Skeletal muscle tissue (tissue), 4 donors: ENCODE measurements around the gene MRPS5. TPM values are rescaled to one million over a fixed set of nuclear protein-coding genes. Genes with fewer than 3 reads are reported as not detected.

Experiments used
- H3K27ac ChIP-seq: one replicate; pipeline ENCODE4 v1.7.0; 2013; ENCODE audit warnings: mild to moderate bottlenecking, low read depth, low read length, inconsistent platforms
- H3K27me3 ChIP-seq, 3 donors: one replicate each; pipeline ENCODE4 v1.7.0; 2013; ENCODE audit warnings: low read length in 3 of 3; ENCODE audit not compliant: control insufficient read depth in 3 of 3, insufficient read depth in 3 of 3
- H3K36me3 ChIP-seq, 3 donors: one replicate each; pipeline ENCODE4 v1.7.0; 2013; ENCODE audit warnings: low read length in 3 of 3; ENCODE audit not compliant: control insufficient read depth in 3 of 3, insufficient read depth in 3 of 3
- H3K4me1 ChIP-seq, 3 donors: one replicate each; pipeline ENCODE4 v1.7.0; 2013; ENCODE audit warnings: low read length in 3 of 3, mild to moderate bottlenecking in 3 of 3; ENCODE audit not compliant: control insufficient read depth in 3 of 3, insufficient read depth in 3 of 3
- H3K4me3 ChIP-seq, 3 donors: one replicate each; pipeline ENCODE4 v1.7.0; 2013; ENCODE audit warnings: low read length in 3 of 3
- H3K9ac ChIP-seq, 3 donors: one replicate each; pipeline ENCODE4 v1.7.0; 2013; ENCODE audit warnings: low read length in 3 of 3, mild to moderate bottlenecking in 3 of 3, moderate library complexity in 2 of 3, low read depth in 1 of 3
- H3K9me3 ChIP-seq, 3 donors: one replicate each; pipeline ENCODE4 v1.7.0; 2013; ENCODE audit warnings: low read length in 3 of 3; ENCODE audit not compliant: control insufficient read depth in 3 of 3
- total RNA-seq: library from RNA; depleted of rRNA; stranded (reverse); fragments of >200 nt; gene quantifications from one replicate; pipeline ENCODE4 v1.2.3, GENCODE V29; 2014
- donor health status: Osteomylitis.

Gene MRPS5
- total RNA-seq, 1 donor from 2014 or later: 36.5 TPM

DNA sequence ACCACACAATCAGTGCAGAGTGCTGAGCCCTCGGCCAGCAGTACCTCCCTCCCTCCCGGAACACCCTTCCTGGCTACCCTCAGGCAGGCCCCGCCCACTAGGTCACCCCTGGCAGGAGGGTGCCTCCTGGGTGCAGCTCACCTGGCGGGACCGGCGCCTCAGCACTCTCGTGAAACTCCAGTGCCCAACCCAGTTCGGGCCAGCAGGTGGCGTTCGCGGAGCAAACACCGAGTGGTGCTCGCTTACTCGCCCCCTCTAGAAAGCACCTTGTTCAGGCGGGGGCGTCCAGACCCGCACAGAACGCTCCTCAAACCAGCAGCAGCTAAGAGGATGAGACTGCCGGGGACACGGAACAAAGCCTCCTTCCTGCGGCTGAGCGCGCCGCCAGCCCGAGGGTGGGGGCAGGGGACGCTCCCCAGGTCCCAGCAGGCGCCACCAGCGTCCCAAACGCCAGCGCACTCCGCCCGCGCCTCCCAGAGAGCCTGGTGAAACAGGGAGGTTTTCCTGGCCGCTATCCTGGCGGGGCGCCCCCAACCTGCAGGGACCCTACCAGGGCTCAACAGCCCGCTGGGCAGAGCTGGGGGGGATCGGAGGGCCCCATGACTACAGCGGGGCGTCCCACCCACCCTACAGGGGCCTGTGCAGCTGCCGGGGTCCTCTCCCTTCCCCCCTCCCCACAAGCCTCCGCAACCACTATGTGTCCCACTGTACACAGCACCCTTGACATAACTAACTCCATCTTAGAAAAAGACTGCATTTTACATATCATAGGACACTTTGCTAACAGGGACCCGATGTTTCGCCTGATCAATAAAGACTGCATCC lies 44.7 kb downstream of the MRPS5 start:
- H3K27ac ChIP-seq: no peak overlapping the region
- no peaks in the 10 kb centered on the region for H3K36me3 ChIP-seq
- H3K27me3 ChIP-seq: peaks cover 30 to 47% (median 37%) of the 10 kb centered on the region in 3 donors
- no peaks in the 10 kb centered on the region for H3K9me3 ChIP-seq
- H3K4me1 ChIP-seq: peaks cover 6 to 8% (median 8%) of the 10 kb centered on the region in 3 donors
- peak overlapping the region in 2 of 3 donors; percentile 53 to 64 for H3K9ac ChIP-seq
- peak overlapping the region; percentile 54 to 76 (median 68) for H3K4me3 ChIP-seq

GRCh38 chr2:95075440-95076132 lies 46.0 kb downstream of the MRPS5 start:
- Histone ChIP-seq H3K9ac (no peak overlapping the region), H3K27me3 (peaks cover 30 to 50% (median 37%) of the 10 kb centered on the region in 3 donors), H3K36me3 (no peaks in the 10 kb centered on the region), H3K4me1 (peaks cover 6 to 8% (median 8%) of the 10 kb centered on the region in 3 donors), H3K4me3 (no peak overlapping the region), H3K27ac (no peak overlapping the region), H3K9me3 (no peaks in the 10 kb centered on the region)

DNA sequence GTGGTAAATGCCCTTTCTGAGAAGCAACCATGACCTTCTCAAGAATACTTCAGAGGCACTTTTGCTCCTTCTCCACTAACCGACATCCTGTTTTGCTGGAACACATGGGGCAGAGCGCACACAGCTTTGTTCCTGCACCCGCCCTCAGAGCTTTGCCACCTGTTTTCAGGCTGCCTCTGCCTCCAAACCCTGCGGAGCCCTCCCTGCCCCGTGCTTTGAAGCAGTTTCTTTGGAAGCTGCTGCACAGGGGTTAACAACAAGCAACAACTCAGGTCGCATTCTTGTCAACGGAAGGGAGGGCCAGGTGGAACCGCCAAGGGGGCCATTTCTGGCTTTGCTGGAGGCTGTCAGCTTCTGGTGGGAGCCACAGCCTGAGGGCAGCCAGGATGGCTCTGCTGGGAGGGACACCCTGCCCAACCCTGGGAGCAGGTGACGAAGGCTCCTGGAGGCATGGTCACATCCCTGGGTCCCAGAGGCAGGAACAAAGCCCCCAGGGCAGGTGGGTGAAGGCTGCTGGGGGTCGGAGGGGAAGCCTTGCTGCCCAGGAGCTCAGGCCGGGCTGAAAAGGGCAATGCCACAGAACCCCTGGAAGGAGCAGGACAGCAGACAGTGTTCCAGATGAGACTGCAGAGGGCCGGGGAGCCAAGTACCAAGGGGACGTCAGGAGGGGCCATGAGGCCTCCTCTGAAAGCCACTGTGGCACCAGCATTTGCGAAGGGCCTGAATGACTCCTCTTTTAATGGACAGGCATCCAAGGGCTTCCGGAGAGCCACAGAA lies 46.8 kb downstream of the MRPS5 start:
- no peak overlapping the region for H3K9ac ChIP-seq
- H3K36me3 ChIP-seq: no peaks in the 10 kb centered on the region
- peaks cover 30 to 50% (median 37%) of the 10 kb centered on the region in 3 donors for H3K27me3 ChIP-seq
- H3K4me3 ChIP-seq: no peak overlapping the region
- H3K27ac ChIP-seq: no peak overlapping the region
- H3K4me1 ChIP-seq: peaks cover 6 to 8% (median 8%) of the 10 kb centered on the region in 3 donors
- H3K9me3 ChIP-seq: no peaks in the 10 kb centered on the region

GRCh38 chr2:95073856-95074662 lies 47.5 kb downstream of the MRPS5 start:
- H3K9ac ChIP-seq: no peak overlapping the region
- peaks cover 6 to 8% (median 8%) of the 10 kb centered on the region in 3 donors for H3K4me1 ChIP-seq
- H3K27ac ChIP-seq: no peak overlapping the region
- H3K4me3 ChIP-seq: no peak overlapping the region
- H3K27me3 ChIP-seq: peaks cover 27 to 50% (median 37%) of the 10 kb centered on the region in 3 donors
- no peaks in the 10 kb centered on the region for H3K36me3 ChIP-seq
- H3K9me3 ChIP-seq: no peaks in the 10 kb centered on the region

- H3K9ac ChIP-seq: no peak overlapping the region
- no peaks in the 10 kb centered on the region for H3K9me3 ChIP-seq
- peaks cover 26 to 44% (median 37%) of the 10 kb centered on the region in 3 donors for H3K27me3 ChIP-seq
- H3K27ac ChIP-seq: no peak overlapping the region
- no peak overlapping the region for H3K4me3 ChIP-seq
- H3K36me3 ChIP-seq: no peaks in the 10 kb centered on the region
- H3K4me1 ChIP-seq: peaks cover 6 to 8% (median 7%) of the 10 kb centered on the region in 3 donors
These were observed 49.2 kb downstream of the MRPS5 start for GRCh38 chr2:95072424-95072823.

DNA sequence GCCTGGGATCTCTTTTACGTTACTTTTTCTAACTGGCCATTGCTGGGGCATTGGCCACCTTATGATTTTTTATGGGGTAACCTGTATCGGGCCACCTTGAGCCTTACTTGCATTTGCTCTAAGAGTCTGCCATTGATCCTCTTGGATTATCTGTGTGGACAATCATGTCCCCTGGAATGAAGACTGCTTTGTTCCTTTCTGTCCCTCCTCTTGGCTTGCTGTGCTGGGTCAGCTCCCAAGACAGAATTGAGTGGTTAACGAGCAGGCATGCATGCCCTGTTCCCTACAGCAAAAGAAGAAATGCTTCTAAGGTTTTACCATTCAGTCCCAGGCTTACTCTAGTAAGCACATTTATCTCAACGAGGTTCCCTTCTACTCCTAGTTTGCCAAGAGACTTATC lies 49.8 kb downstream of the MRPS5 start:
- no peaks in the 10 kb centered on the region for H3K36me3 ChIP-seq
- no peak overlapping the region for H3K27ac ChIP-seq
- no peaks in the 10 kb centered on the region for H3K9me3 ChIP-seq
- peaks cover 22 to 38% (median 31%) of the 10 kb centered on the region in 3 donors for H3K27me3 ChIP-seq
- no peak overlapping the region for H3K9ac ChIP-seq
- H3K4me1 ChIP-seq: peaks cover 4% of the 10 kb centered on the region in 3 donors
- no peak overlapping the region for H3K4me3 ChIP-seq

- Histone ChIP-seq H3K27ac (no peak overlapping the region), H3K4me1 (no peaks in the 10 kb centered on the region), H3K9ac (no peak overlapping the region), H3K27me3 (peaks cover 11 to 24% (median 12%) of the 10 kb centered on the region in 3 donors), H3K4me3 (no peak overlapping the region), H3K36me3 (no peaks in the 10 kb centered on the region), H3K9me3 (no peaks in the 10 kb centered on the region)
These were observed 52.1 kb downstream of the MRPS5 start for GRCh38 chr2:95069465-95069864.

DNA sequence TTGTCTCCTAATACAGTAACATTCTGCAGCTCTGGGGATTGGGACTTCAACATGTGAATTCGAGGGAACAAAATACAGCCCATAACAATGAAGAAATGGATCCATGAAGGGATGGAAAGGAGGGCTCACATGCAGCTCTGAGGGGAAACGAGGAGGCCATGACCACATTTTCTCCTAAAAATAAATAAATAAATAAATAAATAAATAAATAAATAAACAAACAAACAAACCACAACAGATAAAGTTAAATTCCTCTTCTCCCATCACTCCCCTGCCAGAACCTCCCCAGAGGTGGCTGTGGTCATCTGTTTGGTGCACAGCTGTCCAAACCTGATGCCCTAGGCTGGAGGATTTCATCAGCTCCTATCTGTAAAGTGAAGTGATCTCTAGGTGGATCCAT lies 53.4 kb downstream of the MRPS5 start:
- Histone ChIP-seq H3K9ac (no peak overlapping the region), H3K9me3 (no peaks in the 10 kb centered on the region), H3K36me3 (no peaks in the 10 kb centered on the region), H3K4me1 (no peaks in the 10 kb centered on the region), H3K4me3 (no peak overlapping the region), H3K27me3 (peaks cover 0 to 12% (median 9%) of the 10 kb centered on the region in 3 donors), H3K27ac (no peak overlapping the region)
